PC-9 (cell line): ENCODE measurements around the gene SUGCT. TPM values are rescaled to one million over a fixed set of nuclear protein-coding genes. Genes with fewer than 3 reads are reported as not detected.

Experiments used
- BruUV-seq: library from RNA; stranded (reverse); fragments of 400-500 nt; replicated peaks from 2 replicates; lab custom pipeline; 2021; lab: Mats Ljungman, UMichigan
- CTCF ChIA-PET: fragments of 300-600 bp; sonication (Branson Sonifier 250); formaldehyde crosslinking; loops from one replicate; lab custom pipeline; 2022; ENCODE audit warnings: antibody characterized with exemption; lab: Charles Lee
- POLR2A ChIA-PET: fragments of 300-600 bp; sonication (Branson Sonifier 250); formaldehyde crosslinking; loops from one replicate; lab custom pipeline; 2022; ENCODE audit warnings: antibody characterized with exemption; ENCODE audit not compliant: unreplicated experiment; lab: Charles Lee
- DNase-seq, 2 experiments: peaks; one replicate each; pipeline versions ENCODE4 v3.0.0 to v3.0.0-alpha.2; 2015 to 2022; ENCODE audit warnings: mixed read lengths in 1 of 2
- H2AFZ ChIP-seq: fragments of 200-600 bp; sonication (generic); 2 replicates; pipeline ENCODE4 v1.8.1; 2017; ENCODE audit warnings: antibody characterized with exemption
- H3F3A ChIP-seq: fragments of 200-600 bp; sonication (generic); 2 replicates; pipeline ENCODE4 v1.8.1; 2017; ENCODE audit warnings: antibody characterized with exemption, mild to moderate bottlenecking, low read depth; ENCODE audit not compliant: insufficient read depth
- H3K27ac ChIP-seq: fragments of 200-600 bp; sonication (generic); 2 replicates; pipeline ENCODE4 v1.6.1; 2016; ENCODE audit warnings: mixed run types
- H3K27me3 ChIP-seq: fragments of 200-600 bp; sonication (generic); 2 replicates; pipeline ENCODE4 v1.6.1; 2016; ENCODE audit warnings: low read depth, mixed run types; ENCODE audit not compliant: insufficient read depth
- H3K36me3 ChIP-seq: fragments of 200-600 bp; sonication (generic); 2 replicates; pipeline ENCODE4 v1.6.1; 2016; ENCODE audit warnings: low read depth, mixed run types
- H3K4me1 ChIP-seq: fragments of 200-600 bp; sonication (generic); replicated peaks from 2 replicates; pipeline ENCODE4 v1.6.1; 2016; ENCODE audit warnings: mixed run types; ENCODE audit not compliant: insufficient read depth
- H3K4me2 ChIP-seq: fragments of 200-600 bp; sonication (generic); 2 replicates; pipeline ENCODE4 v1.6.1; 2017; ENCODE audit warnings: mixed run types
- H3K4me3 ChIP-seq: fragments of 200-600 bp; sonication (generic); 2 replicates; pipeline ENCODE4 v1.6.1; 2016; ENCODE audit warnings: mixed run types
- H3K79me2 ChIP-seq: fragments of 200-600 bp; sonication (generic); 2 replicates; pipeline ENCODE4 v1.6.1; 2017; ENCODE audit warnings: low read depth, mixed run types
- H3K9me2 ChIP-seq: fragments of 200-600 bp; sonication (generic); 2 replicates; pipeline ENCODE4 v1.8.1; 2017; ENCODE audit warnings: mild to moderate bottlenecking; ENCODE audit not compliant: insufficient read depth
- H3K9me3 ChIP-seq: fragments of 200-600 bp; sonication (generic); 2 replicates; pipeline ENCODE4 v1.8.1; 2016; ENCODE audit warnings: low read depth; ENCODE audit not compliant: insufficient read depth
- H4K20me1 ChIP-seq: fragments of 200-600 bp; sonication (generic); 2 replicates; pipeline ENCODE4 v1.8.1; 2017; ENCODE audit not compliant: insufficient read depth
- CTCF ChIP-seq: fragments of 200-600 bp; sonication (generic); conservative IDR thresholded peaks from 2 replicates; pipeline ENCODE4 v1.6.1; 2017; ENCODE audit warnings: mixed run types, antibody characterized with exemption, mild to moderate bottlenecking, moderate library complexity
- EZH2 ChIP-seq: fragments of 200-600 bp; sonication (generic); IDR thresholded peaks from 2 replicates; pipeline ENCODE4 v1.8.0; 2017; ENCODE audit warnings: antibody characterized with exemption, low read depth
- intact Hi-C: fragments of 100-400 bp; cut with micrococcal nuclease; formaldehyde crosslinking; loops from one replicate; pipeline ENCODE4 v1.10.0; 2022; ENCODE audit not compliant: unreplicated experiment
- total RNA-seq: library from RNA; stranded (reverse); gene quantifications from 2 replicates; pipeline ENCODE4 v1.2.3, GENCODE V29; 2021

SUGCT gene
- total RNA-seq, 1 experiment from 2014 or later: 3.5 TPM

- Histone ChIP-seq H4K20me1 (no peaks in the 10 kb centered on the region), H3F3A (no peaks in the 10 kb centered on the region), H3K4me2 (no peak overlapping the region), H3K27ac (no peak overlapping the region), H3K4me1 (no peaks in the 10 kb centered on the region), H3K79me2 (no peaks in the 10 kb centered on the region), H3K27me3 (no peaks in the 10 kb centered on the region), H3K36me3 (no peaks in the 10 kb centered on the region), H2AFZ (no peak overlapping the region), H3K9me2 (no peaks in the 10 kb centered on the region), H3K9me3 (no peaks in the 10 kb centered on the region), H3K4me3 (no peak overlapping the region)
- TF ChIP-seq CTCF: no peak
- no peak for TF ChIP-seq EZH2
- BruUV-seq: no TSS peak
- CTCF ChIA-PET: no interaction called here
- no peak for DNase-seq
- POLR2A ChIA-PET: no interaction called here
- intact Hi-C loops: no loop called here
These were observed 589.0 kb downstream of the SUGCT start for GRCh38 chr7:40723829-40724228.

GRCh38 chr7:40726559-40726958, 591.8 kb downstream of the SUGCT start:
- no peaks in the 10 kb centered on the region for H3K36me3 ChIP-seq
- no peaks in the 10 kb centered on the region for H3K4me1 ChIP-seq
- CTCF ChIA-PET: no interaction called here
- TF ChIP-seq EZH2: no peak
- no peak overlapping the region for H3K4me2 ChIP-seq
- no TSS peak for BruUV-seq
- H3K4me3 ChIP-seq: no peak overlapping the region
- no peaks in the 10 kb centered on the region for H3K79me2 ChIP-seq
- H4K20me1 ChIP-seq: no peaks in the 10 kb centered on the region
- H2AFZ ChIP-seq: no peak overlapping the region
- intact Hi-C loops: no loop called here
- no peaks in the 10 kb centered on the region for H3K9me2 ChIP-seq
- H3K27ac ChIP-seq: no peak overlapping the region
- no peaks in the 10 kb centered on the region for H3K27me3 ChIP-seq
- H3F3A ChIP-seq: no peaks in the 10 kb centered on the region
- no peak for DNase-seq
- 0 out of 2 replicates have a peak, but pooled peaks cover 8% of the 10 kb centered on the region for H3K9me3 ChIP-seq
- POLR2A ChIA-PET: no interaction called here

GRCh38 chr7:40733114-40733513, 598.3 kb downstream of the SUGCT start:
- POLR2A ChIA-PET: interaction anchor here (0.6 kb wide), 1 partner anchor 971 kb away, joined by 3 read pairs; no protein-coding TSS in a partner anchor

More at GRCh38 chr7:40733114-40733513, 598.3 kb downstream of the SUGCT start:
- Histone ChIP-seq H3K4me3 (no peak overlapping the region), H4K20me1 (no peaks in the 10 kb centered on the region), H3F3A (peaks cover 20% of the 10 kb centered on the region; the same call in 1 of the 2 replicates), H2AFZ (peak overlapping the region; percentile 5; the same call in 1 of the 2 replicates), H3K36me3 (no peaks in the 10 kb centered on the region), H3K4me2 (peak overlapping the region; percentile 35), H3K4me1 (peaks cover 26% of the 10 kb centered on the region), H3K9me3 (peaks cover 17% of the 10 kb centered on the region), H3K9me2 (no peaks in the 10 kb centered on the region; the same call in 1 of the 2 replicates), H3K27ac (peak overlapping the region; percentile 36), H3K27me3 (no peaks in the 10 kb centered on the region), H3K79me2 (no peaks in the 10 kb centered on the region)
- no TSS peak for BruUV-seq
- peak; percentile 48 to 89 for DNase-seq
- CTCF ChIA-PET: no interaction called here
- intact Hi-C loops: loop anchor here (1.0 to 5.0 kb wide), 4 partner anchors 182 to 974 kb away; no protein-coding TSS in a partner anchor
- TF ChIP-seq CTCF (no peak), EZH2 (no peak)
